GM12891 (cell line): Measurements from ENCODE around the gene ECT2.

Experiments used
- DNase-seq: peaks from one replicate; pipeline ENCODE4 v3.0.0; 2011; ENCODE audit warnings: low spot score; ENCODE audit not compliant: insufficient read length
- FAIRE-seq: peaks from 2 replicates; lab custom pipeline; 2011; peaks lifted over from hg19 to GRCh38; lab: Jason Lieb, UNC
- PAX5 ChIP-seq: IDR thresholded peaks from 2 replicates; pipeline ENCODE4 v1.6.1; 2011; ENCODE audit warnings: low read length, moderate library complexity, mild to moderate bottlenecking; ENCODE audit not compliant: insufficient read depth, severe bottlenecking
- POLR2A ChIP-seq: IDR thresholded peaks from 2 replicates; pipeline ENCODE4 v1.6.1; 2011; ENCODE audit warnings: low read depth, low read length, control low read depth
- POLR2AphosphoS5 ChIP-seq: IDR thresholded peaks from 2 replicates; pipeline ENCODE4 v1.6.1; 2011; ENCODE audit warnings: low read depth, low read length, control low read depth
- POU2F2 ChIP-seq: IDR thresholded peaks from 2 replicates; pipeline ENCODE4 v1.6.1; 2011; ENCODE audit warnings: low read depth, mild to moderate bottlenecking, control low read depth, low read length, moderate library complexity
- SPI1 ChIP-seq: IDR thresholded peaks from 2 replicates; pipeline ENCODE4 v1.6.1; 2011; ENCODE audit warnings: low read depth, low read length, control low read depth
- TAF1 ChIP-seq: IDR thresholded peaks from 2 replicates; pipeline ENCODE4 v1.6.1; 2011; ENCODE audit warnings: low read depth, low read length, control low read depth

ECT2 gene

DNA sequence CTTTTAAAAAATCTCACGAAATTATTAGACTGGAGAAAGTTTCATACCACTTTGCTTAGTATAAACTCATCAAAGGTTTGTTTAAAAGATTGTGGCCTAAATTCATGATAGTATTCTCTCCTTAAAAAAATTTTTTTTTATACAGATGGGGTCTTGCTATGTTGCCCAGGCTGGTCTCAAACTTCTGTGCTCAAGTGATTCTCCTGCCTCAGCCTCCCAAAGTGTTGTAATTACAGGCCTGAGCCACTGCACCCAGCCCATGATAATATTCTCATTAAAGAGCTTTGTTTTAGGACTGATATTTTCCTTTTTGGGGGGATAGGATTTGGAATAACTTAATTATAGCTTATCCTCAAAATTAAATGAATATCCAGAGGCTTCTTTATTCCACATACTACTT lies 19.9 kb downstream of the ECT2 start:
- TF ChIP-seq POLR2AphosphoS5 (no peak), TAF1 (no peak), POU2F2 (no peak), SPI1 (no peak), POLR2A (no peak), PAX5 (no peak)
- DNase-seq (no peak), FAIRE-seq (no peak)

DNA sequence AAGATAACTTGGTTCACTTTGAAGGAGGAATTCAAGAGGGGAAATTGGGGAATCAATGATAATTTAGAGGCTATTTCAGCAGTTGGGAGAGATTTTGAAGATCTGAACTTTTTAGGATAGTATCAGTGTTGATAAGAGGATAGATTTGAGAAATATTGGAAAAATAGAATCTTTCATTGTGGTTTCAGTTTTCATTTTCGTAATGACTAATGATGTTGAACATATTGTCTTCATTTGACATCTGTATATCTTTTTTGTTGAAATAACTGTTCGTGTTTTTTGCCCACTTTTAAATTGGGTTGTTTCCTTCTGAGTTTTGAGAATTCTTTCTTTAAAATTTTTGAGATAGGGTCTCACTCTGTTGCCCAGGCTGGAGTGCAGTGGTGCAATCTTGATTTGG lies 21.1 kb downstream of the ECT2 start:
- FAIRE-seq (no peak), DNase-seq (no peak)
- TF ChIP-seq TAF1 (no peak), SPI1 (no peak), POU2F2 (no peak), PAX5 (no peak), POLR2AphosphoS5 (no peak), POLR2A (no peak)

DNA sequence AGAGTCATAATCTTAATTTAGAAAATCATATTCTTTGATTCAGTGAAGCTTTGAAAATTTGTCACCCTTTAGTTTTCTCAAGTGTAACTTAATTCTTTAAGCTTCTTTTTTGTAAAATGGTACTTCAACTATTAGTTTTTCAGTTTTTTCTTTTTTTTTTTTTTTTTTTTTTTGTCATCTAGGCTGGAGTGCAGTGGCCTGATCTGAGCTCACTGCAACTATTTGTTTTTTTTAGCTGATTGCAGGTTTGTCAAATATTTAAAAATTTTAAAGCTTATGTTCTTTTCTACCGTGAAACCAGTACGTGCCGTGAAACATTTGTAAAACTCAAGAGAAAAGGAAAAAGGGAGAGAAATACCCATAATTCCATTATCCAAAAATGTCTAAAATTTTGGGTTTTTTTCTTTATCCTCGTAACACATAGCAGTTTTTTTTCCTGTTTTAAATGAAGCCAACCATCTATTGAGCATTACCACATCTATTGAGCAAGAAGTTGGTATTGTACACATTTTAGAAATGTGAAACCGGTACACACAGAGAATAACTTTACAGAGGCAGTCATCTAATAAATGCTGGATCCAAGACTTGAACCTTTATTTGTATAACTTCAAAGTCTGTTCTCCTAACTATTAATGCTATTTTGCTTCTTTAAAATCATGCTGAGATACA lies 25.7 kb downstream of the ECT2 start:
- FAIRE-seq (no peak), DNase-seq (no peak)
- TF ChIP-seq PAX5 (no peak), POU2F2 (no peak), POLR2A (no peak), TAF1 (no peak), SPI1 (no peak), POLR2AphosphoS5 (no peak)

DNA sequence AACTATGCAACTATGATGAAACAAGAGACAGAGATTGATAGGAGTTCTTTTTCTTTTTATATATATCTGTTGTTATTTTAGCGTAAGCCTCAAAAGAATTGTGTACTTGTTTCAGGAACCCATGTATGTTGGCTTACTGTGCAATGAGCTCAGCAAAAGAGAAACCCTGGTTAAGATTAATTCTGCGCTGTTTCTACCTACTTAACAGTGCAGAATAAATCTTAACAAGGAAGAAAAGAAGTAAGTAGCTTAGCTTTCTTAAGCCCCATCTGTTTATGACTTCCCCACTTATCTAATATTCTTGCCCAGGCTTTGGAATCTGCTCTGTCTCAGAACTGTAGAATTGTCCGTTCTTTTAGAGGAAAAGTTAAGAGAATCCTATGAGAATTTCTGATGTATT lies 27.4 kb downstream of the ECT2 start:
- FAIRE-seq (no peak), DNase-seq (no peak)
- TF ChIP-seq TAF1, result no peak

DNA sequence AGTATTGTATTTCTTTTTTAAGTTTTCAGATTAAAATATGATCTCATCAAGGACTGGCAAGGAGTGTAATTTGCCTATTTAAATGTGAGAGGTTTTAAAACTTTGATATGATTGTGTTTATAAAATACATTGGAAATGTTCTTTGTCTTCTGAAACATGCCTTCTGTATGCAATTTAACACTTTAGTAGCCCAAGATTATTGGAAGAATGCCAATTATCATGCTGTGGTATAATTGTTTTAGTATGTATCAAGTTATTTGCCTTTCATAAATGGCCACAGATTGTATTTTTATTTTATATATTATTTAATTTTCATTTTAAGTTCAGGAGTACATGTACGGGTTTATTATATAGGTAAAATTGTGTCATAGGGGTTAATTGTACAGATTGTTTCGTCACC lies 31.7 kb downstream of the ECT2 start:
- DNase-seq (no peak), FAIRE-seq (no peak)
- TF ChIP-seq POU2F2 (no peak), TAF1 (no peak)

DNA sequence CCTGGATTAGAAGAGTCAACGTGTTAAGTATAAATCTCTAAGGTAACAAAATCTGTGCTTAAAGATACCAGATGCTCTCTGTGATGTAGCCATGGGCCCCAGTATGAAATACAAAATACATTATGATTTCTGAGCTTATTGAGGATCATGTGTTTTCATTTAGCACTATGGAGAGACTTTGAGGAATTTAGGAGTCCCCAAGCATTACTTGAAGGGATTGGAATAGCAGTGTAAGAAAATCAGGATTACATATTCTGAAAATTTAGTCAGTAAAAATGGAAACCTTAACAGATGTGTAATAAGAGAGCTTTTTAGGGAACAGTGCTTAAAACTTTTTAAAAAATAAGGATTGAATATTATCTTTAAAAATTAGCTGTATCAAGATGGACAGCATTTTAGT lies 35.5 kb downstream of the ECT2 start:
- DNase-seq, result no peak
- no peak for FAIRE-seq
- TF ChIP-seq SPI1 (no peak), POU2F2 (no peak), POLR2A (no peak), TAF1 (no peak), PAX5 (no peak), POLR2AphosphoS5 (no peak)

DNA sequence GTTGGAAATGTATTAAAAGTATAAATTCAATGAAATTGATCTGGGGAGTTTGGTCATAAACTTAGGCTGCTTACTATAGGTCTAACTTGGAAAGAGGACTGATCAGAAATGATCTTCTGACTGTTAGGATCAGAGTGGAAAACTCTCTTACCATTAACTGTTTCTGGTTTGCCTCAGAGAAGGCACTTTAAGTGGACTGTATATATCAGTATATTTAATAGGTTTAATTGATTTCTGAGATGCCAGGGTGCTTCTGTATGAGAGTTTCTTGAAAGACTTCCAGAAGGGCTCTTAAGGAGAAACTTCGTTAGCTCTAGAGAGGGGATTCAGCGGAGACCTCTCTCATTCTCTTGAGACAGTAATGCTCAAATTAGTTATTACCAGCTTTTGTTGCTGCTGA lies 36.5 kb downstream of the ECT2 start:
- no peak for DNase-seq
- no peak for FAIRE-seq
- no peak for TF ChIP-seq POLR2A
- no peak for TF ChIP-seq TAF1
- no peak for TF ChIP-seq POLR2AphosphoS5
- TF ChIP-seq POU2F2, result no peak
- TF ChIP-seq SPI1, result no peak
- no peak for TF ChIP-seq PAX5

DNA sequence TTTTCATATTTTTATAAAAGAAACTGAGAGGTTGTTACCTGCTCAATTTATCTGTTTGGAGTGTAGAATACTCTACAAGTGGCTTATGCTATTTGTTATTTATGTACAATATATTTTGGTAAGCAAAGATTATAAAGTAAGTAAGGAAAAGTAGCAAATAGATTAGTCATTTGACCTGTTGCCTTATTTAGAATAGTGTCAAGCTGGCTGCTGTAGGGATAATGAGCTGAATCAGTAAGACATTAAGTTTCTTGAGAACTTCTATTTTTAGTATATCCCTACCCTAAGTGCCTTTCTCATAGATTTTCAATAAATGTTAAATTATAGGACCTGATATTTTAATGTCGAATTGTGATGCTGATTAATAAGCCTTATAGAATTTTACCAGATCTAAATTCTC lies 37.2 kb downstream of the ECT2 start:
- FAIRE-seq, result no peak
- TF ChIP-seq PAX5 (no peak), POU2F2 (no peak), POLR2A (no peak)
- no peak for DNase-seq

DNA sequence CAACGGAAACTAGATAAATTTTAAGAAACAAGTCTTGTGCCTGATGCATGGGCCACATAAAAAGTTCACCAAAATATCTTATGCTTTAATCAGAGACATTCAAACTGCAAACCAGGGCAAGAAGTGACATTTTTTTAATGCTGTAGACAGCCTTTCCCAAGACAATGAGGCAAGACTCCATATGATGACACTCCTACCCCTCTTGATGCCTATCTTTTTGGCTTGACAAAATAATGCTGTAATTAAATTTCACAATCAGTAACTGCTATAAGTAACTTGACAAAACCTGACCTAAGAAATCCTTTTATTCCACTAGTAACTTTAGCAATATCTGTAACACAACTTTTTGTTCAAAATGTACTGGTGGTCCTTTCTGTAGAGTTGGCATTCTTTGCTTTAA lies 48.7 kb downstream of the ECT2 start:
- DNase-seq (no peak), FAIRE-seq (no peak)
- TF ChIP-seq POLR2A (no peak), TAF1 (no peak), POU2F2 (no peak), SPI1 (no peak), PAX5 (no peak), POLR2AphosphoS5 (no peak)

DNA sequence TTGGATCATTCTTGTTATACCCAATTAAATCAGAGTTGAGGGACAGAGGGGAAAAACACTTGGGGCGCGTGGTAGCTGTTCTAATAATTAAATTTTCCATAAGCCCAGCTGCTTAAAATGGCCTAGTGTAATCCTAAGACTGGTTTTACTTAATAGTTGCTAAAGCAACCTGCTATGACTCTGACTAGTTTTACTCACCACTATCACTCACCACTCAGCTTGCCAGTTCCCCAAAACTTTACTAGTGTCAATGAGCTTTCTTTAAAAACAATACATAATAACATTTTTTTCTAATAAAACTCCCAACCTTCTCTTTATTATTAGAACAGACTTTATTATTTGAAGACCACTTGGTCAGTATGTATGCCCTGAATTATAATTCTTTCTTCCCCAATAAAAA lies 49.6 kb downstream of the ECT2 start:
- DNase-seq (no peak), FAIRE-seq (no peak)
- TF ChIP-seq POLR2A (no peak), SPI1 (no peak), PAX5 (no peak), POU2F2 (no peak), TAF1 (no peak), POLR2AphosphoS5 (no peak)

DNA sequence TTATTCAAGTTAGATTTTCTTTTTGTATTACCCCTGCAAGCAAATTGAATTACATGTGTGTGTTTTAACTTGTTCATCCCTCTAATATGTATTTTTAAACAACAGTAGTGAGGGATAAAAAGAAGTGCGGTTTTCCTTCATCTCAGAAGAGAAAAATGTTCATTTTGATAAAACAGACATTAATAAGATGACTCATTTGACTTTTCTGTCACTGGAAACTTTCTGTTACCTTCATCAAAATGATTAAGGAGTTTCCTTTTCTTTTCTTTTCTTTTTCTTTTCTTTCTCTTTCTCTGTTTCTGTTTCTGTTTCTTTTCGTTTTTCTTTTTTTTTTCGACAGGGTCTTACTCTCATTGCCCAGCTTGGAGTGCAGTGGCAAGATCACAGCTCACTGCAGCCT lies 53.0 kb downstream of the ECT2 start:
- FAIRE-seq (no peak), DNase-seq (no peak)
- no peak for TF ChIP-seq POLR2AphosphoS5
- TF ChIP-seq POU2F2, result no peak
- no peak for TF ChIP-seq POLR2A
- TF ChIP-seq PAX5, result no peak
- TF ChIP-seq SPI1, result no peak
- TF ChIP-seq TAF1, result no peak

DNA sequence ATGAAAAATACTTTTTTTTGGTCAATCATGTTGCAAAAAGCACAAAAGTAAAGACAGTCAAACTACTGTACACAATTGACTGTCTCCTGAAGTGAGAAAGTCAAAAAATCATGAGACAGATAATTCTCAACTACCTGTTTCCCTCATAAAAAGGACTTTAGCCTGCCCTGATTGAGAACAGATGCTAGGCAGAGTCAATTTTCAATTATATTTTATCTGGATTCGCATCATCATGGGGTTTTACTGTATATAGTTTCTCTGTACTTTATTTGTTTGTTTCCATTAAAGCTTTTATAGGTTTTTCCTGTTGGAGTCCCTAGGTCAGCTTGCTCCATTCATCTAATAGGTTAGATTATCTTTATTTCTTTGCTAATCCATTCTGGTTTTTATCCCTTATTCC lies 53.8 kb downstream of the ECT2 start:
- no peak for DNase-seq
- FAIRE-seq, result no peak
- TF ChIP-seq TAF1 (no peak), POLR2AphosphoS5 (no peak), PAX5 (no peak), POLR2A (no peak), POU2F2 (no peak), SPI1 (no peak)
